ENCODE results near the gene PHTF1.
"Not testable (repeated sequence)": the region's sequence is repeated elsewhere in the genome, so short reads cannot be mapped to it uniquely, and the experiment has no call there.

Gene PHTF1

DNA sequence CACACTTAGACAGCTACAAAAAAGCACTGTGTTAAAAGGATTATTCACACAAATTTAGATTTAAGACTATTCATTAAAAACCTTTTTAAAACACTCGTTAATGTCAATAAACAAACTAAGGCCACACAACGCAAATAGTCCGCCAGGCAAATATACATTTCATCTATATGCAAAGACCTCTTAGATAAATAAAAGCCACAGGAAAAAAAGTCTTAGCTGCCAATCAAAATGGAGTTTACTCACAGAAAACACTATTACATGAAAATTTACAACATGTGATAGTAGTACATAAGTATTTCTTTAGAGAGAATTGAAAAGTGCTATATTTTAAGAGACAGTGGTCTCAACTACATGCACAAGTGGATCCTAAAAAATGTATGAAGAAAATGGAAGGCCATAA is 2.7 kb upstream of the PHTF1 start:
- Histone ChIP-seq H3K36me3 (ENCODE audit: control insufficient read depth, insufficient read depth, low read length) (peaks cover 2% of the 10 kb centered on the region), H2BK120ac (ENCODE audit: low read depth, low read length) (no peak overlapping the region), H3K56ac (ENCODE audit: low read length) (no peak overlapping the region), H3K27me3 (ENCODE audit: insufficient read depth, low read length, poor library complexity) (no peaks in the 10 kb centered on the region), H3K23ac (ENCODE audit: low read length) (no peak overlapping the region), H3K4ac (ENCODE audit: low read depth, low read length) (no peak overlapping the region), H4K8ac (ENCODE audit: low read depth, low read length) (no peak overlapping the region), H2BK5ac (ENCODE audit: low read length) (no peak overlapping the region), H3K27ac (ENCODE audit: low read depth, low read length) (no peak overlapping the region), H3K4me1 (ENCODE audit: control insufficient read depth, low read depth, low read length) (no peaks in the 10 kb centered on the region), H3K4me2 (ENCODE audit: low read length) (no peak overlapping the region), H3K79me2 (ENCODE audit: control insufficient read depth, insufficient read depth, low read length) (peaks cover 3% of the 10 kb centered on the region), H3K18ac (ENCODE audit: low read length) (no peak overlapping the region), H4K5ac (ENCODE audit: low read length) (no peak overlapping the region), H2BK15ac (replicated peaks; ENCODE audit: low read depth) (no peak overlapping the region), H3K4me3 (ENCODE audit: low read length) (no peak overlapping the region), H2AK5ac (ENCODE audit: low read length) (no peak overlapping the region), H3K9ac (ENCODE audit: low read length) (no peak overlapping the region), H3K79me1 (ENCODE audit: low read length) (no peaks in the 10 kb centered on the region)
- 100% methylated on average over 1 of the region's 3 CpGs for WGBS (ENCODE audit: extremely low coverage, insufficient coverage, low lambda C conversion rate)
- DNase-seq, result no peak

DNA sequence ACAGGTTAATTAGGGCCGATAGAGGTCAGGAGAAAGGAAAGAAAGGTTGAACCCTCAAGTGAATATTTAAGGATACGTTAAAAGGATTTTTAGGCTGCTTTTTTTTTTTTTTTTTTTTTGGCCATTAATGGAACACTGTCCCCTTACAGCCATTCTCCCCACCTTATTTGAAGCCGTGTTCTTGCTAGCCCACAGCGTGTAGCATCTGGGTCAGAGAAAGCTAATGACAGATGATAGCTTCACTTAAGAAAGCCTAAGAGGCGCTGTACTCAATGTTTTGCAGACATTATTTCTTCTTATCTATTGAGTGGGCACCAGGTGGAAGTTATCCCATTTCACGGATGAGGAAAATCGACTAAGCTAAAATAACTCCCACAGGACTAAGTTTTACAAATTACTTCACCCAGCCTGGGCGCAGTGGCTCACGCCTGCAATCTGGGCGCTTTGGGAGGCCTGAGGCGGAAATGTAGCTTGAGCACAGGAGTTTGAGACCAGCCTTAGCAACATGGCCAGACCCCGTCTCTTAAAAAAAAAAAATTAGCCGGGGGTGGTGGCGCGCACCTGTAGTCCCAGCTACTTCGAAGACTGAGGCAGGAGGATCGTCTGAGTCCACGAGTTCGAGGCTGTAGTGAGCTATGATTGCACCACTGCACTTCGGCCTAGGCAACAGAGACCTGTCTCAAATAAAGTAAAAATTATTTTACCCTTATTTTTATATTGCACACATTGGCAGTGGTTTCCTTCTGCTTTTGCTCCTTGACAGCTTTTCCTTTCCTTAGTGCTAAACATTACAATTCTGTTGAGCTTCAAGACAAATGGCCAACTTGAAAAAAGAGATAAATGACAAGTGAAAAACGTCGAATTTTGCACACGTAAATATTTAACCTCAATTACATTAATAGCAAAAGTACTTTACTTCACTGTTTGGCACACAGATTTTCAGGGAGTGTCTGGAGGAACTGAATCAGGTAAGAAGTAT is 1.1 kb upstream of the PHTF1 start:
- H3K56ac ChIP-seq (ENCODE audit: low read length), result peak overlapping the region; percentile 97
- no peak overlapping the region for H3K18ac ChIP-seq (ENCODE audit: low read length)
- peak overlapping the region; percentile 65 for H4K8ac ChIP-seq (ENCODE audit: low read depth, low read length)
- no peaks in the 10 kb centered on the region for H3K36me3 ChIP-seq (ENCODE audit: control insufficient read depth, insufficient read depth, low read length)
- no peak overlapping the region for H2AK5ac ChIP-seq (ENCODE audit: low read length)
- H3K4me1 ChIP-seq (ENCODE audit: control insufficient read depth, low read depth, low read length), result no peaks in the 10 kb centered on the region
- no peak overlapping the region for H2BK15ac ChIP-seq (replicated peaks; ENCODE audit: low read depth)
- H3K4me2 ChIP-seq (ENCODE audit: low read length), result peak overlapping the region; percentile 85
- peaks cover 3% of the 10 kb centered on the region for H3K79me2 ChIP-seq (ENCODE audit: control insufficient read depth, insufficient read depth, low read length)
- no peak overlapping the region for H3K4me3 ChIP-seq (ENCODE audit: low read length)
- peak overlapping the region; percentile 99 for H3K27ac ChIP-seq (ENCODE audit: low read depth, low read length)
- no peaks in the 10 kb centered on the region for H3K79me1 ChIP-seq (ENCODE audit: low read length)
- WGBS (ENCODE audit: extremely low coverage, insufficient coverage, low lambda C conversion rate), result no CpG with 5 or more reads among the region's 23 CpGs
- no peaks in the 10 kb centered on the region for H3K27me3 ChIP-seq (ENCODE audit: insufficient read depth, low read length, poor library complexity)
- H3K9ac ChIP-seq (ENCODE audit: low read length), result peak overlapping the region; percentile 96
- H3K23ac ChIP-seq (ENCODE audit: low read length), result no peak overlapping the region
- no peak overlapping the region for H4K5ac ChIP-seq (ENCODE audit: low read length)
- no peak overlapping the region for H3K4ac ChIP-seq (ENCODE audit: low read depth, low read length)
- H2BK5ac ChIP-seq (ENCODE audit: low read length), result no peak overlapping the region
- H2BK120ac ChIP-seq (ENCODE audit: low read depth, low read length), result no peak overlapping the region
- DNase-seq, result peak; percentile 11

DNA sequence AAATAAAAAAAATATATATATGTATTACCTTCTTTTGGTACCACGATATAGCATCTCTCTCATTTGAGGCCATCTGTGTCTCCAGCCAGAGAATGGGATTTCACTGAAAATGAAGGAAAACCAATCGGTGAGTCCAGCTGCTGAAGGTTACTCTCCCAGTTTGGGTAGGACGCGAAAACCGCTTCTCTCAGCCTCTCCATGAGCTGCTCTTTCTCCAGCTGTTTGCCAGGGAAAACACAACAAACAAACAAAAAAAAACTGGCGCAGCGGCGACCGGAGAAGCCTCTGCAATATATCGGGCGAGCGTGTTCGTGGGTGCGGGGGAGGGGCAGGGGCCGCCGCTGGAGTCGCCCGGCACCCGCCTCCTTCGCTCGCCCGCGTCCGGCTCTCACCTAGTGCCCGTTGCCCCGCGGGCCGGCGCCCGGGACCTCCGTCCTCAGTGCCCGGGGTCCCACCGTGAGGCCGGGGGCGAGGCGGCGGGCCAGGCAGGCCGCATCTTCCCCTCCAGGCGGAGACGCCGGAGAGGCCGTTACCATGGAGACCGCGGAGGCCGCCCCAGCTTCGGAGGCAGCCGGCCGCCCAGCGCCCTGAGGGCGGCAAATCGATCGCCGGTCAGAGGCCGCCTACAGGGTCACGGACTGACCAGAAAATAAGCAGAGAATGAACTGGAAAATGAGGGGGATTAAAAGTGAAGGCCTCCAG is 504 bp downstream of the PHTF1 start:
- Histone ChIP-seq H3K79me1 (ENCODE audit: low read length) (no peaks in the 10 kb centered on the region), H3K36me3 (ENCODE audit: control insufficient read depth, insufficient read depth, low read length) (no peaks in the 10 kb centered on the region), H3K23ac (ENCODE audit: low read length) (no peak overlapping the region), H3K18ac (ENCODE audit: low read length) (peak overlapping the region; percentile 89), H4K5ac (ENCODE audit: low read length) (no peak overlapping the region), H3K79me2 (ENCODE audit: control insufficient read depth, insufficient read depth, low read length) (peaks cover 3% of the 10 kb centered on the region), H3K27me3 (ENCODE audit: insufficient read depth, low read length, poor library complexity) (no peaks in the 10 kb centered on the region), H2BK5ac (ENCODE audit: low read length) (no peak overlapping the region), H3K4me3 (ENCODE audit: low read length) (peak overlapping the region; percentile 78), H2BK15ac (replicated peaks; ENCODE audit: low read depth) (no peak overlapping the region), H3K4me1 (ENCODE audit: control insufficient read depth, low read depth, low read length) (no peaks in the 10 kb centered on the region), H3K4me2 (ENCODE audit: low read length) (peak overlapping the region; percentile 13), H4K8ac (ENCODE audit: low read depth, low read length) (peak overlapping the region; percentile 98), H2AK5ac (ENCODE audit: low read length) (no peak overlapping the region), H3K56ac (ENCODE audit: low read length) (peak overlapping the region; percentile 97), H3K9ac (ENCODE audit: low read length) (peak overlapping the region; percentile 96), H3K27ac (ENCODE audit: low read depth, low read length) (peak overlapping the region; percentile 99), H2BK120ac (ENCODE audit: low read depth, low read length) (peak overlapping the region; percentile 84), H3K4ac (ENCODE audit: low read depth, low read length) (peak overlapping the region; percentile 17)
- WGBS (ENCODE audit: extremely low coverage, insufficient coverage, low lambda C conversion rate), result no CpG with 5 or more reads among the region's 55 CpGs
- DNase-seq, result peak; percentile 87

DNA sequence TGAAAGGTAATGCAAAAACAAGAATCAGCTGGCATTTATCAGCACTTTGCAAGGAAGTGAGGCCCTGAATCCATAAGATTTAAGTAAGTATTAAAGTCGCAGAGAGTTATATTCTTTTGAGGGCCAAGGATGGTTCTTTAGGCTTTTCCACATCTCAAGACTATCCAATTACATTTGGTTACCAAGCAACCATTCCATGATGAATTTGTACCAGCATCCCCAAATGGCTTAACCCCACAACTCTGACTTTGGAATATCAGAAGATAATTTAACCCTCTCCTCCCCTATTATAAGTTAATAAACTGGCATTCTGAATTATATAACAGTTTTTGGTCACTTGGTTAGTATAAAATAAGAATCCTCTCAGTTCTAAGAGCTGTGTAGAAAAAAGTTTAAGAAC is 2.8 kb downstream of the PHTF1 start:
- H2AK5ac ChIP-seq (ENCODE audit: low read length), result no peak overlapping the region
- no peak overlapping the region for H3K56ac ChIP-seq (ENCODE audit: low read length)
- H2BK120ac ChIP-seq (ENCODE audit: low read depth, low read length), result no peak overlapping the region
- H3K4me3 ChIP-seq (ENCODE audit: low read length), result no peak overlapping the region
- H2BK5ac ChIP-seq (ENCODE audit: low read length), result no peak overlapping the region
- DNase-seq, result no peak
- no peak overlapping the region for H3K18ac ChIP-seq (ENCODE audit: low read length)
- H2BK15ac ChIP-seq (replicated peaks; ENCODE audit: low read depth), result no peak overlapping the region
- no CpG with 5 or more reads among the region's 1 CpG for WGBS (ENCODE audit: extremely low coverage, insufficient coverage, low lambda C conversion rate)
- H3K27me3 ChIP-seq (ENCODE audit: insufficient read depth, low read length, poor library complexity), result no peaks in the 10 kb centered on the region
- H4K5ac ChIP-seq (ENCODE audit: low read length), result no peak overlapping the region
- no peak overlapping the region for H3K27ac ChIP-seq (ENCODE audit: low read depth, low read length)
- H3K4me2 ChIP-seq (ENCODE audit: low read length), result no peak overlapping the region
- no peaks in the 10 kb centered on the region for H3K79me1 ChIP-seq (ENCODE audit: low read length)
- no peak overlapping the region for H3K4ac ChIP-seq (ENCODE audit: low read depth, low read length)
- peaks cover 3% of the 10 kb centered on the region for H3K79me2 ChIP-seq (ENCODE audit: control insufficient read depth, insufficient read depth, low read length)
- no peak overlapping the region for H3K23ac ChIP-seq (ENCODE audit: low read length)
- H3K4me1 ChIP-seq (ENCODE audit: control insufficient read depth, low read depth, low read length), result no peaks in the 10 kb centered on the region
- H3K9ac ChIP-seq (ENCODE audit: low read length), result no peak overlapping the region
- no peak overlapping the region for H4K8ac ChIP-seq (ENCODE audit: low read depth, low read length)
- H3K36me3 ChIP-seq (ENCODE audit: control insufficient read depth, insufficient read depth, low read length), result no peaks in the 10 kb centered on the region

DNA sequence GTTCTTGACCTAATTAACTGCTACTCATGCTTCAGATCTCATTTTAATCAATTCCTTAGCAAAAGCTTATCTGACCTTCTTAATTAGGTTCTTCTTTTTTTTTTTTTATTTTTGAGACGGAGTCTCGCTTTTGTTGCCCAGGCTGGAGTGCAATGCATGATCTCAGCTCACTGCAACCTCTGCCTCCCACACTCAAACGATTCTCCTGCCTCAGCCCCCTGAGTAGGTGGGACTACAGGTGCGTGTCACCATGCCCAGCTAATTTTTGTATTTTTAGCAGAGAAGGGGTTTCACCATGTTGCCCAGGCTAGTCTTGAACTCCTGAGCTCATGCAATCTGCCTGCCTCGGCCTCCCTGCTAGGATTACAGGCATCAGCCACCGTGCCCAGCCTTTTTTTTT is 6.0 kb downstream of the PHTF1 start:
- H2AK5ac ChIP-seq (ENCODE audit: low read length); H3K4me2 ChIP-seq (ENCODE audit: low read length); H2BK5ac ChIP-seq (ENCODE audit: low read length); H3K56ac ChIP-seq (ENCODE audit: low read length); H3K27me3 ChIP-seq (ENCODE audit: insufficient read depth, low read length, poor library complexity); H2BK15ac ChIP-seq (replicated peaks; ENCODE audit: low read depth); H3K79me1 ChIP-seq (ENCODE audit: low read length); H3K79me2 ChIP-seq (ENCODE audit: control insufficient read depth, insufficient read depth, low read length); H3K4me3 ChIP-seq (ENCODE audit: low read length); H3K27ac ChIP-seq (ENCODE audit: low read depth, low read length); H4K5ac ChIP-seq (ENCODE audit: low read length); H3K4me1 ChIP-seq (ENCODE audit: control insufficient read depth, low read depth, low read length); H3K18ac ChIP-seq (ENCODE audit: low read length); H3K4ac ChIP-seq (ENCODE audit: low read depth, low read length); H3K9ac ChIP-seq (ENCODE audit: low read length); H3K36me3 ChIP-seq (ENCODE audit: control insufficient read depth, insufficient read depth, low read length); H2BK120ac ChIP-seq (ENCODE audit: low read depth, low read length); H4K8ac ChIP-seq (ENCODE audit: low read depth, low read length); H3K23ac ChIP-seq (ENCODE audit: low read length); DNase-seq: not testable (repeated sequence)
- no CpG with 5 or more reads among the region's 6 CpGs for WGBS (ENCODE audit: extremely low coverage, insufficient coverage, low lambda C conversion rate)
